Ascending aorta (tissue), 2 donors: Measurements from ENCODE around the gene CEP112. TPM values are rescaled to one million over a fixed set of nuclear protein-coding genes. Genes with fewer than 3 reads are reported as not detected.

Experiments used
- DNase-seq, 2 donors: peaks; one replicate each; pipeline ENCODE4 v3.0.0-alpha.2; 2019; ENCODE audit warnings: low spot score in 2 of 2
- H3K27ac ChIP-seq, 2 donors: fragments of 200-600 bp; sonication (generic); one replicate each; pipeline ENCODE4 v1.5.1; 2016 to 2017; ENCODE audit warnings: mild to moderate bottlenecking in 1 of 2
- H3K27me3 ChIP-seq: fragments of 200-600 bp; sonication (generic); one replicate; pipeline ENCODE4 v1.5.1; 2017
- H3K36me3 ChIP-seq, 2 donors: fragments of 200-600 bp; sonication (generic); one replicate each; pipeline ENCODE4 v1.5.1; 2016
- H3K4me1 ChIP-seq, 2 donors: fragments of 200-600 bp; sonication (generic); one replicate each; pipeline ENCODE4 v1.5.1; 2016 to 2017; ENCODE audit warnings: mild to moderate bottlenecking in 1 of 2
- H3K4me3 ChIP-seq, 2 donors: fragments of 200-600 bp; sonication (generic); one replicate each; pipeline ENCODE4 v1.5.1; 2016 to 2017; ENCODE audit warnings: mild to moderate bottlenecking in 1 of 2
- H3K9me3 ChIP-seq, 2 donors: fragments of 200-600 bp; sonication (generic); one replicate each; pipeline ENCODE4 v1.5.1; 2016
- CTCF ChIP-seq, 3 experiments: fragments of 200-600 bp in 2 of 3; fragments of 450-650 bp in 1 of 3; sonication (generic) in 2 of 3; IDR thresholded peaks; one replicate each; pipeline ENCODE4 v1.5.1; 2016 to 2019; ENCODE audit warnings: antibody characterized with exemption in 3 of 3, mild to moderate bottlenecking in 1 of 3, moderate library complexity in 1 of 3
- intact Hi-C: fragments of 100-400 bp; cut with DNase I; formaldehyde crosslinking; loops from one replicate; pipeline ENCODE4 v1.15.1; 2023
- total RNA-seq: library from RNA; depleted of rRNA; stranded (reverse); fragments of >200 nt; gene quantifications from one replicate; pipeline ENCODE4 v1.1.0, GENCODE V29; 2016

The CEP112 gene
- total RNA-seq, 1 donor from 2014 or later, result 11.4 TPM

GRCh38 chr17:65743308-65743655 is 448.7 kb downstream of the CEP112 start:
- Histone ChIP-seq H3K4me1 (peaks cover 3 to 5% of the 10 kb centered on the region in 2 donors), H3K27ac (no peak overlapping the region), H3K27me3 (no peaks in the 10 kb centered on the region), H3K36me3 (no peaks in the 10 kb centered on the region), H3K4me3 (no peak overlapping the region), H3K9me3 (no peaks in the 10 kb centered on the region)
- no peak for TF ChIP-seq CTCF (IDR thresholded peaks at IDR 0.05)
- no peak for DNase-seq
- intact Hi-C loops, result no loop called here

- H3K9me3 ChIP-seq, result no peaks in the 10 kb centered on the region
- TF ChIP-seq CTCF (IDR thresholded peaks at IDR 0.05), result no peak
- H3K36me3 ChIP-seq, result no peaks in the 10 kb centered on the region
- no peak overlapping the region for H3K27ac ChIP-seq
- DNase-seq, result no peak
- H3K27me3 ChIP-seq, result no peaks in the 10 kb centered on the region
- peaks cover 3 to 5% of the 10 kb centered on the region in 2 donors for H3K4me1 ChIP-seq
- H3K4me3 ChIP-seq, result no peak overlapping the region
- intact Hi-C loops, result no loop called here
Measured at GRCh38 chr17:65742403-65743307, 449.3 kb downstream of the CEP112 start.

GRCh38 chr17:65741710-65742109 is 450.2 kb downstream of the CEP112 start:
- no peak for TF ChIP-seq CTCF (IDR thresholded peaks at IDR 0.05)
- H3K9me3 ChIP-seq, result no peaks in the 10 kb centered on the region
- intact Hi-C loops, result no loop called here
- H3K27ac ChIP-seq, result no peak overlapping the region
- H3K27me3 ChIP-seq, result no peaks in the 10 kb centered on the region
- DNase-seq, result no peak
- no peaks in the 10 kb centered on the region for H3K36me3 ChIP-seq
- peaks cover 3 to 5% of the 10 kb centered on the region in 2 donors for H3K4me1 ChIP-seq
- H3K4me3 ChIP-seq, result no peak overlapping the region

- intact Hi-C loops, result no loop called here
- H3K36me3 ChIP-seq, result no peaks in the 10 kb centered on the region
- no peak overlapping the region for H3K4me3 ChIP-seq
- no peak overlapping the region for H3K27ac ChIP-seq
- no peaks in the 10 kb centered on the region for H3K27me3 ChIP-seq
- no peaks in the 10 kb centered on the region for H3K9me3 ChIP-seq
- peaks cover 3 to 5% of the 10 kb centered on the region in 2 donors for H3K4me1 ChIP-seq
- TF ChIP-seq CTCF (IDR thresholded peaks at IDR 0.05), result no peak
- no peak for DNase-seq
Measured at GRCh38 chr17:65739034-65739433, 452.9 kb downstream of the CEP112 start.

DNA sequence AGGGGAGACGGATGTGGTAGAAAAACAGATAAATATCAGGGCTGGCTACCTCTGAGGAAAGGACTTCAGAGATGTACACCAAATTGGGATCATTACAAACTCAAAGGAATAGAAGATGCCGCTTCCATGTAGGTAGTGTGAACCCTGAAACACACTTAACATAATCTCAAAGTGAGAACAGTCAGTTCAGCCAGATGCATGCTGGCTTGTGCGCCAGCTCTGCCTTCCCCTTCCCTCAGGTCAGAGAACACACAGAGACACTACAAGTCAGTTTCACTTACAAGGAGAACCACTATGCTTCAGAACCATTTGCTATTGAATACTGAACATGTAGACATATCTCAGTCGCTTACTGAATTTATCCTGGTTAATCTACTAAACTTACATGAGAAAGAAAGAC is 454.5 kb downstream of the CEP112 start:
- DNase-seq, result no peak
- no peaks in the 10 kb centered on the region for H3K27me3 ChIP-seq
- intact Hi-C loops, result no loop called here
- no peaks in the 10 kb centered on the region for H3K36me3 ChIP-seq
- peaks cover 0 to 3% of the 10 kb centered on the region in 2 donors for H3K4me1 ChIP-seq
- H3K9me3 ChIP-seq, result peaks cover 0 to 3% of the 10 kb centered on the region in 2 donors
- H3K4me3 ChIP-seq, result no peak overlapping the region
- no peak overlapping the region for H3K27ac ChIP-seq
- no peak for TF ChIP-seq CTCF (IDR thresholded peaks at IDR 0.05)
